NCI-H1694 (cell line): ENCODE results near the gene EPHA10.
A peak's percentile ranks its signal among the peaks of the same experiment; 100 is the strongest.
"Not testable (repeated sequence)": the region's sequence is repeated elsewhere in the genome, so short reads cannot be mapped to it uniquely, and the experiment has no call there.

Source experiments
- DNase-seq: peaks from one replicate; lab custom pipeline; 2025; lab: John Stamatoyannopoulos, UW

Gene EPHA10

DNA sequence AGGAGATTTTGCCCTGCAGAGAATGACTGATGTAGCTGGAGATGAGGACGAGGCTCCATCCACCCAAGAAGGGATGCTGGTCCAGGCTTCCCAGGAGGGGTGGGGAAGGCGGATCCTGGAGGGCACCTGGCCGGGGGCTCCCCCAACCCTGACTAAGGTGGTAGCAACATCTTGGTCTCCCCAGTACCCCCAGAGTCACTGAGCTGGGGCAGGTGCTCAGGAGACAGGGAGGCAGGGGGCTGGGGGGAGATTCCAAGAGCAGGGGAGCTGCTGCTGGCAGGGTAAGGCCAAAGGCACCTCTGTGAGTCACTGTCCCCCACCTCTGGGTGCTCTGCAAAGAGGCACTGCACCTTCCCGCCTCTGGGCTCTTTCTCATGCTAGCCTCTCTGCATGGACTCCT is 48.6 kb downstream of the EPHA10 start:
- no peak for DNase-seq

DNA sequence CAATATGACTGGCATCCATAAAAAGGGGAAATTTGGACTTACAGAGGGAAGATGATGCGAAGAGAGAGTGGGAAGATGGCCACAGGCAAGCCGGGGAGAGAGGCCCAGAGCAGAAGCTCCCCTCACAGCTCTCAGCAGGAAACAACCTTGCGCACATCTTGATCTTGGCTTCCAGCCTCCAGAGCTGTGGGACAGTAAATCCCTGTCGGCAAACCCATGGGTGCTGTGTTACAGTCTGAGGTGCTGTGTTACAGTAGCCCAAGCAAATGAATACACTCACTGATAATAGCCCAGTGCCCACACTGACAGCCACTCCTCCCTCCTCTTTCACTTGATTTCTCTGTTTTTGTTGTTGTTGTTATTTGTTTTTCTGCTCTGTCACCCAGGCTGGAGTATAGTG is 50.2 kb downstream of the EPHA10 start:
- DNase-seq = no peak

DNA sequence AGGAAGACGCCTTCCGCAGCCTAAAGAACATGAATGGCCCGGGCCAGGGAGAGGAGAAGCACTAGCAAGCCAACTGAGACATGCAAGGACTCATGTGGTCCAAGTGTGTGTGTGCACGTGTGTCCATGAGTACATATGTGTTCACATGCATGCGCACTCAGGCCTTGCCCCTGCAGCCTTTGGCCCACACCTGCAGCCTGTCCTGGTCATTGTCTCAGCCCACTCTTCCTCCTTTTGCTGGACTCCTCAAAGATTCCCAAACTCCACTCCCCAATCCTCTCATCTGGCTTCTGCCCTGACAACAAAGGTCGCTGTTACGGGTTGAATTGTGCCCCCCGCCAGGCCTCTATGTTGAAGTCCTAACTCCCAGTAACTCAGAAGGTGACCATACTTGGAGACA is 50.7 kb downstream of the EPHA10 start:
- DNase-seq = no peak

DNA sequence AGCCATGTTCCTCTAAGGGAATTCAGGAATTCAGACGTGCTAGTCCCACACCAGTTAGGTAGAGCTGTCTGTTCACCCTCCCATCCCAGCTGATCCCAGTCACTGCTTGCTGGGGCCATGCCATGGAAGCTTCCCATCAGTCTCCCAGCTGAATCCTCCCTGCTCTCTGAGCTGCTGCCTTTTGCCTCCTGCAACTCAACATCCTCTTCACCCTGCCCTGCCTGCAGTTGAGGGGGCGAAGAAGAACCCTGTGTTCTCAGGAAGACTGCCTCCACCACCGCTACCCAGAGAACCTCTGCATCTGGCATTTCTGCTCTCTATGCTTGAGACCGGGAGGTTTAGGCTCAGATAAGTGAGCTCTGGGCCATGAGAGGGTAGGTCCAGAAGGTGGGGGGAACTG is 56.4 kb downstream of the EPHA10 start:
- no peak for DNase-seq

DNA sequence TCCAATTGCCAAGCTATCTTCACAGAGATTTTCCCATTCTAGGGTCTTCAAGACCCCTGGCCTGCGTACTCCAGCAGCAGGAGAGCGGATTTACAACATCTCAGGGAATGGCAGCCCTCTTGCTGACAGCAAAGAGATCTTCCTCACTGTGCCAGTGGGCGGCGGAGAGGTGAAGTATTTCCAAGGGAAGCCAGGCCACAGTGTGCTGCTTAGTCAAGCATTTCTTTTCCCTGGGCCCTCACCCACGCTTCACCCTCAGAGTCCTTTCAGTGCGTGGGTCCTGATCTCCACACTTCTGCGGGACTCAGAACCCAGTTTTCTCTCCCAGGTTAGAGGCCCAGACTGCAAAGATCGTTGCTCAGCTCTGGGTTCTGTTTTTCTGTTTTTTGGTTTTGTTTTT is 59.5 kb downstream of the EPHA10 start:
- DNase-seq = no peak

DNA sequence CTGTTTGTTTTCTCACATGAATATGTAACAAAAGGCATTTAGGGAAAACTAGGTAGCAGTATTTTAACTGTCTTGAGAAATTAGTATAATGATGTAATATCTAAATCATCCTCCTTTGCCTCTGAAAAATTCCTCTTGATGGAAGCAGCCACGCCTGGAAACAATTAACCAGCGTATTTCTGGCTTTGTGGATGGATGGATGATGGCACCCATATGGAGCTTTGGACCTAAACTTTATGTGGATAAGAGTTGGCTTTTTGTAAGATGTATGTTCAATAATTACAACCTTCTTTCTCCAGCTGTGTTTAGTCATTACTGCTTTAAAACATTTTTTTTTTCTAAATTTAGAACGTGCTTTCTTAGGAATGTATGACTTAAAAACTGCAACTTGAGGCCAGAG is 60.0 kb downstream of the EPHA10 start:
- no peak for DNase-seq

DNA sequence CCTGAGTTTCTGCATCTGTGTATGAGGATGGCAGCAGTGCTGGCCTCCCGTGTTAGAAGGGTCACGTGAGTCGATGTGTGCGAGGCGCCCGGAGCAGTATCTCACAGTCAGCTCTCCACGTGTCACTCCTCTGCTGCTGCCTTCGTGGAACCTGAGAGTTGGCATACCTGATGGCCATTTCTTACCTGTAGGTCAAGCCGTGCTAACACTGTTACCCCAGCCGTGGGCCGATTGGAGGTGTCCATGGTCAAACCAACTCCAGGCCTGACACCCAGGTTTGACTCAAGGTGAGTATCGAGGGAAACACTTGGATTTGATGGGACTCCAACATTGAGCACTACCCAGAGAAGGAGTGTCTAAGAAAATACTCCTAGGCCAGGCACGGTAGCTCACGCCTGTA is 61.9 kb downstream of the EPHA10 start:
- no peak for DNase-seq

DNA sequence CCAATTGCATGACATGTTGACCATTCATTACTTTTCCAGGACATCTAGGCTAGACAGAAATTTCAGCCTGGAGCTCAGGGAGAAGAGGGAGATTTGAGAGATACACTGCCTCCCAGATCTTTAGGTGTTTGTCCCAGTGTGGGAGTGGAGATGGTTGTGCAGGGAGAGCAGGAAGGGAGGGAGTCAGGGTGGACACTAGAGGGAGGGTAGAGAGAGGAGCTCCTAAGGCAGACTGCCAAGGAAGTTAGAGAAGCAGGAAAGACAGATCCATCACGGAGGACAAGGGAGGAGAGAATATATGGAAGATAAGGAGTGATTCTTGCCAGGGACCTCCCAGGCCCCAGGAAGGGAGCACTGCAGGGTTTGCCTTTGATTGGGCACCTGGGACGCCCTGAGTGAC is 63.9 kb downstream of the EPHA10 start:
- DNase-seq = no peak

DNA sequence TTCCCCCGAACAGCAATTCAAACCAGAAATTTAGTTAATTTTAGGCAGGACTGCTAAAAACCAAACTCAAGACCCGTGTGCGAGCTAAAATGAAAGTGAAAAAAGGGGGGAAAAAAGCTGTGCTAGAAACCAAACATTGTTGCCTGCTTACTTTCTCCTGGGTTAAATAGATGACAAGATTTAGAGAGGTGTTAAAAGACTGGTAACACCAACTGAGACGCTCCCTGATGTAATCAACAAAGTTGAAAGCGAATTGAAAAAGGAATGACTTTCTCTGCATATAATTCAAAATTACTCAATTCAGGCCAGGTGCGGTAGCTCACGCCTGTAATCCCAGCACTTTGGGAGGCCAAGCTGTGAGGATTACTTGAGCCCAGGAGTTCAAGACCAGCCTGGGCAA is 65.8 kb downstream of the EPHA10 start:
- no peak for DNase-seq

DNA sequence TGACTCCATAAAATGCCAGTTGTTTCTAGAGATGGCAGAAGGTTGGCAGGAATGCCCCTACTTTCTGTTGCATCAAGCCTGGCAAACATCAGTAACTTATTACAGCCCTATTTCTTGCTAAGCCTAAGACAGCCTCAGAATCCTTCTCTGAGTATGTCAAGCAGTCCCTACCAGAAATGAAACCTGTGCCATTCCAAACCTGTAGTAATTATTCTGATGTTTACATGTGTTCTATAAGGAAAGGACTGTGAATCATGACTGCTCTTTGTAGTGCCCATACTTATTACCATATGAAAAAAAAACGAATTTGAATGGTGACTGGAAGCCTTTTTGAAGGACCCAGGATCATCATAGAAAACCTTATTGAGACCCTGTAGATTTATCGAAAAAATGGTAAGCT is 67.2 kb downstream of the EPHA10 start:
- no peak for DNase-seq

DNA sequence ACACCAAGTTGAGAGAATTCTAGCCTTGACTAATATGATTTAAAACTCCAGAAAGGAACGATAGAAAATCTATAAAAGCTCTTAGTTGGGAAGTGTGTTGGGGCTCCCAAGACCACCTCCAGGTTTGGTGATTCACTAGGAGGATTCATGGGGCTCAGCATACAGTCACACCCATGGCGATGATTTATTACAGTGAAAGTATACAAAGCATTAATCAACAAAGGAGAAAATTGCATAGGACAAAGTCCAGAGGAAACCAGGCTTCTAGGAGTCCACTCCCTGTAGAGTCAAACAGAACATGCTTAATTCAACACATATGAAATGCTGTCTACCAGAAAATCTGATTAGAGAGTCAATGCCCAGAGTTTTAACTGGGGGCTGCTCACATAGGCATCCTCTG is 67.8 kb downstream of the EPHA10 start:
- DNase-seq = no peak

DNA sequence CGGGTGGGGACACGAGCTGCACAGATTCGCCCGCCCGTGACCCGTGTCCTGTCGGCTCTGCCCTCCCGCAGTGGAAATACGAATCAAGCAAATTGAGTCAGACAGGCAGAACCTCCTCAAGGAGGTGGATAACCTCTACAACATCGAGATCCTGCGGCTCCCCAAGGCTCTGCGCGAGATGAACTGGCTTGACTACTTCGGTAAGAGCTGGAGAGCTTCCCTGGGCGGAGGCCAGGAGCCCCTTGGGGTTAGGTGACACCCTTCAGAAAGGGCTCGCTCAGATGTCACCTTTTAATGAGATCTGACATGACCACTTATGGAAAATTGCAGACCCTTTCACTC is 72.1 kb downstream of the EPHA10 start:
- DNase-seq = no peak

DNA sequence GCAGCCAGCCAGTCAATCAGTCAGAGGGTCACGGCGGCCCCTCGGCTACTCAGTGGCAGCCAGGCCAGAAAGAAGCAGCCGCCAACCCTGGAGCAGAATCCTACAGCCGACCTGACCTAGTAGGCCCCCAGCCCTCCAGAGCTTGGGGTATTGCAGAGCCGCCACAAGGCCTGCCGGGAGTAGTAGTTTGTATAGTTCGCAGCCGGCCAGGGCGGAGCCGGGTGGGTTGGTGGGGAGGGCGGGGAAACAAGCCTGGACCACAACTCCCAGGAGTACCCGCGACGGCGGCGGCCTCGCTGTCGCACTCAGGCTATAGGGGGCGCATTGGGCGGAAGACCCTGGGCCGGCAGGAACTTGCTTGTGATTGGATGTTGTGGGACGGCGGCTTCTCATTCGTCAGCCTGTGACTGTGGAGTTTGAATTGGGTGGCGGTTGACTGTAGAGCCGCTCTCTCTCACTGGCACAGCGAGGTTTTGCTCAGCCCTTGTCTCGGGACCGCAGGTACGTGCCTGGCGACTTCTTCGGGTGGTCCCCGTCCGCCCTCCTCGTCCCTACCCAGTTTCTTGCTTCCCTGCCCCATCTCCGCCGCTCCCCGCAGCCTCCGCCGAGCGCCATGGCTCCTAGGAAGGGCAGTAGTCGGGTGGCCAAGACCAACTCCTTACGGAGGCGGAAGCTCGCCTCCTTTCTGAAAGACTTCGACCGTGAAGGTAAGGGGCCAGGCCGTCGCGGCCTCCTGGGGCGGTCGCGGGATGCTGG is 72.7 kb downstream of the EPHA10 start, which contains the start of gene CDCA8:
Gene CDCA8, plus strand, starts transcription at position 439 of the 756 bp plus-strand sequence. Its CDS starts 175 bp downstream, at position 614.
- peak; percentile 86 for DNase-seq

DNA sequence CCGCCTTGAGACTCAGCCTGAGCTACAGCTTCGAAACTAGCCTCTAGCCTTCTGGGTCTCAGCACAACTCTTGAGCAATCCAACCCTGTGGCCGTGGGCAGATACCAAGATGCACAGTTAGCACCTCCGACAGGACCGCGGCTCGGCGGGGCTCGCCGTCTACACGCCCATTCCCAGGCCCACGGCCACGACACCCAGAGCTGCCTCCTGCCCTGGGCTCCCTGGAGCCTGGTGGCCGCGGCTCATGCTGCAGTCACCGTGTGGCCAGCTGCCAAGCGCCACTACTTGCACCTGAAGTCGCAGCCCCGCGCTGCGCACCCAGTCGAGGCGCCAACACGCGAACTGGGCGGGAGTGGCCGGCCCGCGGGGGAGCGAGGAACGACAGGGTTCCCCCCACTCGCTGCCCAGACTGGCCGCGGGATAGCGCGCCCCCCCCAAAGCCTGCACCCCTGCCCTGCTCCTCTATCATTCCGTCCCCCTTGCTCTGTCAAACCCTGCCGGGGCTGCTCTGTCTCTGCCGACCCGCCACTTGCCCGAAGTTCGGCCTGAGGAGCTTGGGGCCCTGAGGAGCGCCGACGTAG is 73.3 kb downstream of the EPHA10 start:
- no peak for DNase-seq

DNA sequence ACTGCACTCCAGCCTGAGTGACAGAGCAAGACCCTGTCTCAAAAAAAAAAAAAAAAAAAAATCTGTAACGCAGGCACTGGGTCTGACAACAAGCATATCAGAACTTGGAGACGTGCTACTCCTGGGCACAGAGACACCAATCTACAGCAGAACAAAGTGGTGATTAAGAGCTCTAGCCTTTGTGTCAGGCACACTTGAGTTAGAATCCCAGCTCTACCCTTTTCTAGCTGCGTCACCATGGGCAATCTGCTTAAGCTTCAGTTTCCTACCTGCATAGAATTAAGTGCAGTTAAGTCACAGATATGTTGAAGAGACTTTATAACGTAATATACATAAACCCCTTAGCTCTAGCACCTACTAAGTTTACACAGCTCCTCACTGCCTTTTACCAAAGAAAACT is 76.0 kb downstream of the EPHA10 start:
- no peak for DNase-seq

DNA sequence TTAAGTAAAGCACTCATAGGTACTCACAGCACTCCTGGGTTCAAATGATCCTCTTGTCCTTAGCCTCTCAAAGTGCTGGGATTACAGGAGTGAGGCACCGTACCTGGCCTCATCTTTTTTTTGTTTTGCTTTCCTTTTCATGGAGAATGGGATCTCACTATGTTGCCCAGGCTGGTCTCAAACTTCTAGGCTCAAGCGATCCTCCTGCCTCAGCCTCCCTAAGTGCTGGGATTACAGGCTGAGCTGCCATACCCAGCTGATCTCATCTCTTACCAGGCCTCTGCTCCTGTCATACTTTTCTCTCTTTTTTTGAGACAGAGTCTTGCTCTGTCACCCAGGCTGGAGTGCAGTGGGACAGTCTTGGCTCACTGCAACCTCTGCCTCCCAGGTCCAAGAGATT is 77.2 kb downstream of the EPHA10 start:
- not testable (repeated sequence) for DNase-seq

DNA sequence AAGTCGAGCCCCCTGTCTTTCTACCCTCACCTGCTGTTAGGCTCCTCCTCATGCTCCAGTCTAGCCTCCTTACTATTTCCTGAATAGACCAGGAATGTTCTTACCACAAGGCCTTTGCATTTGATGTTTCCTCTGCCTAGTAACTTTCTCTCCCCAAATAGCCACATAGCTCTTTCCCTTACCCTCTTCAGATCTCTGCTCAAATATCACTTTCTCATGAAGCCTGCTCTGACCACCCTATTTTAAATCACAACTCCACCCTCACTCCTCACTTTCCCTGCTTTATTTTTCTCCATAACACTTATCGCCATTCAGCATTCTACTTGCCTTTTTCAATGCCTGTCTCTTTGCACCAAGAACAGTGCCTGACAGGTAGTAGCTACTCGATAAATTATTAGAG is 79.2 kb downstream of the EPHA10 start:
- no peak for DNase-seq

DNA sequence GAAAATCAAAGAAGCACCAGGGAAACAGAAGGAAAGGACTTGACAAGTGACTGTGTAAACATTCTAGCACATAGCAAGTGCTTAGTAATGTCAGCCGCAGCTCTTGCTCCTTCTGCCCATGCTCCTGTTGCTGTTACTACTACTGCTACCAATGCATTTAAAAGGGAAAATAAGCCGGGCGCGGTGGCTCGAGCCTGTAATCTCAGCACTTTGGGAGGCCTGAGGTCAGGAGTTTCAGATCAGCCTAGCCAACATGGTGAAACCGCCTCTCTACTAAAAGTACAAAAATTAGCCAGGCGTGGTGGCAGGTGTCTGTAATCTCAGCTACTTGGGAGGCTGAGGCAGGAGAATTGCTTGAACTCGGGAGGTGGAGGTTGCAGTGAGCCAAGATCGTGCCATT is 80.7 kb downstream of the EPHA10 start:
- DNase-seq = not testable (repeated sequence)

DNA sequence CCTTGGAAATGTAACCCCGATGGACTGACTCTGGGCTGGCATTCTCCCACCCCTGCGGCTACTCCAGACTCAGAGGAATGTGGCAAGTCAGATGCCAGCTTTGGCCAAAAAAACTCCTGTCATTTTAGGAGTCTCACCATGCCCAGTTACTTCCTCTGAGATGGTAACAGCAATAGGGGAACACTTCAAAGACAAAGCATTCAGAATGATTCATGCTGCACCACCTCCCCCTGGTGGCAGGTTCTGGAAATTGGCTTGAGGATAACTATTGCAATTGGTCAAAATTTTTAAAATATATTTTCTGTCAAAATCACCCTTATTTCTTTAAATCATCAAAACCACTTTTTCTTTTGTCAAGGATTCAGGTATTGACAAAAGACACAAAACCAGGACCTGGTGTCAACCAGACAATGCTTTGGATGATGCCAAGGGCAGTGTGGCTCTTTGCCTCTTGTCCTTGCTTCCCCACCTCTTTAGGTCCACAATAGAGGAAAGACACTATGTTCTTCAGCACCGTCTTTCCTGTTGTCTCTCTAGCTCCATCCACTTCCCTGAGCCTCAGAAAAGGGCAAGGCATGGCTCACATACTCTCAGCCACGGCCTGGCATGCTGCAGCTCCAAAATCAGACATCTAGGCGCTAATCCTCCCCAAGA is 82.5 kb downstream of the EPHA10 start:
- peak; percentile 29 for DNase-seq

DNA sequence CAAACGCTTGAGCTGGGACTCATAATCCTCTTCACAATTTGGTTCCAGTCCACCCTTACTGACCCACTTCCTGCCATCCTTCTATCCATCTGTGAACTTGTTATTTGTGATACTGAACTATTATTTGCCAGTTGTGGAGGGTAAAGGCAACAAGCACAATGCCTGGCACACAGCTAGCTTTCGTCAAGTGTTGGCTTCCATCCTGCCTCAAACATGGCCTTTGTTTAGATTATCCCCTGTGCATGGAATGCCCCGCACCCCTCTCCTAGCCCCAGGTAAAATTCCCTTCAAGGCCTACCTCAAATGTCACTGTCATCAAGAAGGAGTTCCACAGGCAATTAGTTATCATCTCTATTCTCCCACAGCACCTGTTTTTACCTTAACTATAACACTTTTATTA is 84.0 kb downstream of the EPHA10 start:
- DNase-seq = no peak

DNA sequence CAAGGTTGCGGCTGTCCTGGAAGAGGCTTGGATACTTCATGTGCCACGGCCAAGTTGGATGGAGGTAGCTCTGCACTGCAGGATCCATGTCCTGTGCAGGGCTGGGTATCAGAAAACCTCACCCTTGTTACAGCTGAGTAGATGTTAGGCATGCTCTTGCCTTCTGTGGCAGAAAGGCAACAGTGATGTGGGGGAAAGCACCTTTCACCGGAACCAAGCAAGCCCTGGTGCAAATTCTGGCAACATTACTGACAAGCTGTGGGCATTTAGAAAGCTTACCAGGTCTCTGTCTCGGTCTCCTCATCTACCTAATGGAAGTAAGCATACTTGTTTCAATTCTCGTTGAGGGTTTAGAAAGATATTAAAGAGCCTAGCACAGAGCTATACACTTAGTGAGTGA is 87.1 kb downstream of the EPHA10 start:
- DNase-seq = no peak

DNA sequence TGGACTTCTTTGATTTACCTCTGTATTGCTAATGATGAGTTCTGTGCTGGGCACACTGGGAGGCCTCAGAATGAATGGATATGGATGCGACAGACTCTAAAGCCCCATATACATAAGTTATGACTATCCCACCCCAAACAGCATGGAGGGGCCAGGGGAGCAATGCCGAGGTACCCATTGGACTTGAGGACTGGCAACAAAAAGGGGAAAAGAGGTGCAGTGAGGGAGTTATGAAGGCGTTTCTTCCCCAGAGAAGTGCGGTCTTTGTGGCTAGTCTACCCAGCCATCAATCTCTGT is 87.8 kb downstream of the EPHA10 start:
- DNase-seq = no peak

DNA sequence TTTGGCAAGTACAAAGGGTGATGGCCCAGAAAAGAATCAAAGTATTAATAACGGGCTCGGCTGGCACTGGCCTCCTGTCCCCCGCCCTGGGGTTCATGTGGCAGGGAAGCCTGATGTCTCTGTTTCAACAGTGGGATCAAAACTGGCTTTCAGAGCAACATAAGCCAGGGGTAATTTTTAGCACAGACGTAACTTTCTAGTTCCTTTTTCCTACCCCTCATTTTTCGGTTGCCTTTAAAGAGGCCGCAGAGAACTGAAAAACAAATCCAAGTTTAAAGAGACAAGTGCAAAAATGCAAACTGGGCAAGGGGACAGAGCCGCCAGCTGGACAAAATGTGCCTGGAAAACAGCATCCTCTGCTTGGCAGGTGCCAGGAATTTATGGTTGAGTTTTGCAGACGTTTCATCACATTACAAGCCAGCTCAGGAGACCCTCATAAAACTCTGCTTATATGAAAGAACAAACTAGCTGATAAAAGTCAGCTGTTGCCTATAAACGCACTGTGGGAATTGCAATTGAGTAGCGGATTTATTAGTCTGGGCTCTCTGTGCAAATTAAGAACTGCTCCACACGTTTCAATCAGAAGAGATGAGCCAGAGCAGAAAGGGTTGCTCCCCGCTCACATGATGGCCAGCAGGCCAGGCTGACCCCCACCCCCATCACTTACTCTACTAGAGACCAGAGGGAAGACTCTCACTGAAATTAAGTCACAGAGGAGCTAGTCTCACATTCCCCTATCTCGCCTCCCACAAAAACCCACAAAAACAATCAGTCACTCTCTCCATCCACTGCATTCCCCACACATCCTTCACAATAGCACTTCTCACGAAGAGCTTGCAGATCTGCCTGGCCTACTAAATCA is 88.4 kb downstream of the EPHA10 start:
- no peak for DNase-seq
